ENCODE results near the gene MYO1D.

DNA sequence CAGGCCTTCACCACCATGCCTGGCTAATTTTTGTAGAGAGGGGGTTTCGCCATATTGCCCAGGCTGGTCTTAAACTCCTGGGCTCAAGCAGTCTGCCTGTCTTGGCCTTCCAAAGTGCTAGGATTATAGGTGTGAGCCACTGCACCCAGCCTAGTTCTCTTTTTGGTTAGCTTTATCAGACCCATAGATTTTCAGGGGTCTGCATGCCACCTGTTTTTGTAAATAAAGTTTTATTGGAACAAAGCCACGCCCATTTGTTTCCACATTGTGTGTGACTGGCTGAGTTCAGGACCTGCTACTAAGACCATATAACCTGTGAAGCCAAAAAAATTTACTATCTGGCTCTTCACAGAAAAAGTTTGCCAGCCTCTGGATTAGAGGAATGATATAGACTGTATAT, 425.0 kb downstream of the MYO1D start:
- TF ChIP-seq CSRNP3 (CRISPR knock-in tag; IDR thresholded peaks at IDR 0.05): no peak
- no peak for TF ChIP-seq PPARA (CRISPR knock-in tag; IDR thresholded peaks at IDR 0.05; ENCODE audit: borderline replicate concordance)
- TF ChIP-seq ZFP30 (CRISPR knock-in tag; IDR thresholded peaks at IDR 0.05): no peak
- no peak for TF ChIP-seq ARNTL (CRISPR knock-in tag; IDR thresholded peaks at IDR 0.05; ENCODE audit: borderline replicate concordance, low read depth)
- TF ChIP-seq POU6F1 (CRISPR knock-in tag; IDR thresholded peaks at IDR 0.05; ENCODE audit: borderline replicate concordance, low read depth): no peak
- no peak for TF ChIP-seq ZFP3 (CRISPR knock-in tag; IDR thresholded peaks at IDR 0.05)
- no peak for TF ChIP-seq ISL1 (CRISPR knock-in tag; IDR thresholded peaks at IDR 0.05)
- no peak for TF ChIP-seq BACH2 (CRISPR knock-in tag; IDR thresholded peaks at IDR 0.05; ENCODE audit: borderline replicate concordance)
- no peak for TF ChIP-seq GLIS3 (CRISPR knock-in tag; IDR thresholded peaks at IDR 0.05)
- TF ChIP-seq OSR1 (CRISPR knock-in tag; IDR thresholded peaks at IDR 0.05): no peak
- no peak for TF ChIP-seq ZNF565 (CRISPR knock-in tag; conservative IDR thresholded peaks at IDR 0.05; ENCODE audit: low read depth)
- TF ChIP-seq, protein P1, sequence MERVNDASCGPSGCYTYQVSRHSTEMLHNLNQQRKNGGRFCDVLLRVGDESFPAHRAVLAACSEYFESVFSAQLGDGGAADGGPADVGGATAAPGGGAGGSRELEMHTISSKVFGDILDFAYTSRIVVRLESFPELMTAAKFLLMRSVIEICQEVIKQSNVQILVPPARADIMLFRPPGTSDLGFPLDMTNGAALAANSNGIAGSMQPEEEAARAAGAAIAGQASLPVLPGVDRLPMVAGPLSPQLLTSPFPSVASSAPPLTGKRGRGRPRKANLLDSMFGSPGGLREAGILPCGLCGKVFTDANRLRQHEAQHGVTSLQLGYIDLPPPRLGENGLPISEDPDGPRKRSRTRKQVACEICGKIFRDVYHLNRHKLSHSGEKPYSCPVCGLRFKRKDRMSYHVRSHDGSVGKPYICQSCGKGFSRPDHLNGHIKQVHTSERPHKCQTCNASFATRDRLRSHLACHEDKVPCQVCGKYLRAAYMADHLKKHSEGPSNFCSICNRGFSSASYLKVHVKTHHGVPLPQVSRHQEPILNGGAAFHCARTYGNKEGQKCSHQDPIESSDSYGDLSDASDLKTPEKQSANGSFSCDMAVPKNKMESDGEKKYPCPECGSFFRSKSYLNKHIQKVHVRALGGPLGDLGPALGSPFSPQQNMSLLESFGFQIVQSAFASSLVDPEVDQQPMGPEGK (CRISPR knock-in tag; IDR thresholded peaks at IDR 0.05; ENCODE audit: borderline replicate concordance): no peak
- no peak for TF ChIP-seq ZC3H10 (CRISPR knock-in tag; IDR thresholded peaks at IDR 0.05)
- no peak for TF ChIP-seq CREB5 (CRISPR knock-in tag; IDR thresholded peaks at IDR 0.05; ENCODE audit: low read depth)
